Cardiac muscle cell (in vitro differentiated cells and primary cell): ENCODE results near the gene OR13J1. TPM values are rescaled to one million over a fixed set of nuclear protein-coding genes. Genes with fewer than 3 reads are reported as not detected.

Experiments used
- DNase-seq, 2 donors: peaks; one replicate each; pipeline versions ENCODE4 v3.0.0 to v3.0.0-alpha.2; 2010 to 2017; ENCODE audit warnings: low read depth in 1 of 2, low spot score in 1 of 2
- H3K27ac ChIP-seq: fragments of 200-600 bp; sonication (generic); 2 replicates; pipeline ENCODE4 v1.5.1; 2016
- H3K27me3 ChIP-seq: fragments of 200-600 bp; sonication (generic); 2 replicates; pipeline ENCODE4 v1.6.0; 2016; ENCODE audit warnings: control low read depth
- H3K36me3 ChIP-seq: fragments of 200-600 bp; sonication (generic); 2 replicates; pipeline ENCODE4 v1.5.1; 2016; ENCODE audit warnings: control low read depth
- H3K4me1 ChIP-seq: fragments of 200-600 bp; sonication (generic); 2 replicates; pipeline ENCODE4 v1.8.1; 2017; ENCODE audit warnings: low read depth, mild to moderate bottlenecking, mixed run types
- H3K4me3 ChIP-seq: fragments of 200-600 bp; sonication (generic); 2 replicates; pipeline ENCODE4 v1.5.1; 2016; ENCODE audit warnings: mild to moderate bottlenecking
- H3K9me3 ChIP-seq: fragments of 200-600 bp; sonication (generic); 2 replicates; pipeline ENCODE4 v1.5.1; 2017; ENCODE audit warnings: low read depth, mild to moderate bottlenecking, control low read depth
- polyA plus RNA-seq: library from polyadenylated mRNA; unstranded; fragments of >200 nt; fragmentation: Nextera tagmentation; extraction: Ambion mirVana; gene quantifications from 2 replicates; pipeline ENCODE4 v1.2.1, GENCODE V29; 2016
- total RNA-seq: library from RNA; depleted of rRNA; stranded (reverse); fragments of >200 nt; gene quantifications from 2 replicates; pipeline ENCODE4 v1.2.3, GENCODE V29; 2016
- TF ChIP-seq, protein P1 (sequence below): IDR thresholded peaks from 2 replicates; pipeline ENCODE4 v1.5.1; 2012; ENCODE audit warnings: low read depth, mild to moderate bottlenecking, low read length

The OR13J1 gene
- total RNA-seq = not detected in 2 replicates
- not detected in 2 replicates for polyA plus RNA-seq

- H3K4me1 ChIP-seq = no peaks in the 10 kb centered on the region
- no peaks in the 10 kb centered on the region for H3K27me3 ChIP-seq
- TF ChIP-seq, protein P1, sequence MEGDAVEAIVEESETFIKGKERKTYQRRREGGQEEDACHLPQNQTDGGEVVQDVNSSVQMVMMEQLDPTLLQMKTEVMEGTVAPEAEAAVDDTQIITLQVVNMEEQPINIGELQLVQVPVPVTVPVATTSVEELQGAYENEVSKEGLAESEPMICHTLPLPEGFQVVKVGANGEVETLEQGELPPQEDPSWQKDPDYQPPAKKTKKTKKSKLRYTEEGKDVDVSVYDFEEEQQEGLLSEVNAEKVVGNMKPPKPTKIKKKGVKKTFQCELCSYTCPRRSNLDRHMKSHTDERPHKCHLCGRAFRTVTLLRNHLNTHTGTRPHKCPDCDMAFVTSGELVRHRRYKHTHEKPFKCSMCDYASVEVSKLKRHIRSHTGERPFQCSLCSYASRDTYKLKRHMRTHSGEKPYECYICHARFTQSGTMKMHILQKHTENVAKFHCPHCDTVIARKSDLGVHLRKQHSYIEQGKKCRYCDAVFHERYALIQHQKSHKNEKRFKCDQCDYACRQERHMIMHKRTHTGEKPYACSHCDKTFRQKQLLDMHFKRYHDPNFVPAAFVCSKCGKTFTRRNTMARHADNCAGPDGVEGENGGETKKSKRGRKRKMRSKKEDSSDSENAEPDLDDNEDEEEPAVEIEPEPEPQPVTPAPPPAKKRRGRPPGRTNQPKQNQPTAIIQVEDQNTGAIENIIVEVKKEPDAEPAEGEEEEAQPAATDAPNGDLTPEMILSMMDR = no peak
- no peaks in the 10 kb centered on the region for H3K36me3 ChIP-seq
- no peak for DNase-seq
- no peak within 1 kb of the TSS for H3K4me3 ChIP-seq
- no peak within 1 kb of the TSS for H3K27ac ChIP-seq
- H3K9me3 ChIP-seq = no peaks in the 10 kb centered on the region
Measured at GRCh38 chr9:35870351-35870923, at the start of gene OR13J1. OR13J1 (minus strand) TSS chr9:35870401; CDS start chr9:35870401, 0 bp downstream.

- Histone ChIP-seq H3K27ac (no peak overlapping the region), H3K4me3 (no peak overlapping the region), H3K9me3 (no peaks in the 10 kb centered on the region), H3K36me3 (no peaks in the 10 kb centered on the region), H3K27me3 (no peaks in the 10 kb centered on the region), H3K4me1 (peaks cover 3% of the 10 kb centered on the region)
- TF ChIP-seq, protein P1 = no peak
- DNase-seq = no peak
Measured at GRCh38 chr9:35919212-35920008, 49.2 kb upstream of the OR13J1 start.

DNA sequence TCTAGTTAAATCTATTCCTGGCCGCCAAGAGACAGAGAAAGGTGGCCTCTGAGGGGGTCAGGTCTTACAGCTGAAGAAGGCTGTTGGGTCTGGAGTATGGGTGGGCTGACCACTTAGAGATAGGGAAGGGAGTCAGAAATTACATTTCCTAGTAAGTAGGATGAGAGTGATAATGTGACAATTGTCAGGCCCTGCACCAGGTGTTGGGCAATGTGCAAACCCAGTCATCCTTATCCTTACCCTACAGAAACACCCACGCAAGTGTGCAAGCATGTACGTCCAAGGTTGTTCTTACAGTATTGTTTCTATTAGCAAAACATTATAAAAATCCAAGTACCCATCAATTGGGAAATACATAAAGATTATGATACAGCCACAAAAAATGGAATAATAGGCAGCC lies 48.6 kb upstream of the OR13J1 start:
- TF ChIP-seq, protein P1 = no peak
- no peaks in the 10 kb centered on the region for H3K9me3 ChIP-seq
- DNase-seq = no peak

GRCh38 chr9:35917261-35917660 lies 47.1 kb upstream of the OR13J1 start:
- TF ChIP-seq, protein P1 = no peak
- Histone ChIP-seq H3K4me1 (peaks cover 4% of the 10 kb centered on the region), H3K4me3 (no peak overlapping the region), H3K36me3 (no peaks in the 10 kb centered on the region), H3K27me3 (no peaks in the 10 kb centered on the region), H3K9me3 (no peaks in the 10 kb centered on the region), H3K27ac (no peak overlapping the region)
- no peak for DNase-seq

More for the DNA sequence above, 48.6 kb upstream of the OR13J1 start:
- Histone ChIP-seq H3K27ac (peak overlapping the region; percentile 43), H3K36me3 (no peaks in the 10 kb centered on the region), H3K4me3 (no peak overlapping the region), H3K4me1 (peaks cover 4% of the 10 kb centered on the region), H3K27me3 (no peaks in the 10 kb centered on the region)

DNA sequence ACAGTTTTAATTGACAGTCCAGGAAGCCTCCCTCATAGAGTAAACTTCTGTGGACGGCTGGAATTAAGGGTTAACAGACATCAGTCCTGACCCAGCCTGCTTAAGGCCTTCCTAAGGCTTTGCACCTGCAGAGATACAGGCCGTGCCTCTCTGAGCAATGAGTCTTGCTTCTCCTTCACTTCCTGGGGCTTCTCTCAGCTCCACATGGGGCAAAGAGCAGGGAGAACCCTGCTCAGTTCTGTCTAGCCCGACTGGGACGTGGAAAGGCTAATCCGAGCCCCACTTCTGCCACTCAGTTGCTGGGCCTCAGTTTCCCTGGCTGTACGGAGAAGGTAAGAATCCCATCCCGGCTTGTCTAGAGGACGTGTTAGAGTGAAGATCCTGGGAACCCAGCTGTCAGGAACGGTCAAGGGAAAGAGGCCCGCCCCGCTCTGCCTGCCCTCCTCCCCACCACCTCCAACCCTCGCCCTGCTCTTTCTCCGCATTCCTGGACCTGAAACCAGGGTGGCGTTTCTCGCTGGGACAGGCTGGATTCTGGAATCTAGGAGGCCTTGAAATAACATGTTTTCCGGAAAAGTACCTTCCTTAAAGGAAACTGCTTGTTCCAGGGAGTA lies 45.6 kb upstream of the OR13J1 start:
- H3K9me3 ChIP-seq = no peaks in the 10 kb centered on the region
- H3K36me3 ChIP-seq = no peaks in the 10 kb centered on the region
- H3K4me1 ChIP-seq = peaks cover 4% of the 10 kb centered on the region
- H3K27me3 ChIP-seq = no peaks in the 10 kb centered on the region
- TF ChIP-seq, protein P1 = no peak
- DNase-seq = no peak
- no peak overlapping the region for H3K27ac ChIP-seq
- no peak overlapping the region for H3K4me3 ChIP-seq
